Measurements from ENCODE around the gene C9orf43.

C9orf43 gene

GRCh38 chr9:113471143-113471542 lies 60.6 kb downstream of the C9orf43 start:
- H3K4me3 ChIP-seq (replicated peaks; ENCODE audit: low read depth, low read length) = no peak overlapping the region
- H3K36me3 ChIP-seq (ENCODE audit: control insufficient read depth, insufficient read depth, low read length) = no peaks in the 10 kb centered on the region
- TF ChIP-seq CTCF (IDR thresholded peaks at IDR 0.05; ENCODE audit: insufficient read depth, low read length, poor library complexity, severe bottlenecking) = no peak
- no peaks in the 10 kb centered on the region for H3K27me3 ChIP-seq (replicated peaks; ENCODE audit: control insufficient read depth, insufficient read depth, low read length)
- no peak for DNase-seq (ENCODE audit: extremely low read depth, insufficient read length)

GRCh38 chr9:113471566-113471965 lies 61.0 kb downstream of the C9orf43 start:
- no peaks in the 10 kb centered on the region for H3K36me3 ChIP-seq (ENCODE audit: control insufficient read depth, insufficient read depth, low read length)
- no peak for TF ChIP-seq CTCF (IDR thresholded peaks at IDR 0.05; ENCODE audit: insufficient read depth, low read length, poor library complexity, severe bottlenecking)
- no peak for DNase-seq (ENCODE audit: extremely low read depth, insufficient read length)
- no peak overlapping the region for H3K4me3 ChIP-seq (replicated peaks; ENCODE audit: low read depth, low read length)
- H3K27me3 ChIP-seq (replicated peaks; ENCODE audit: control insufficient read depth, insufficient read depth, low read length) = no peaks in the 10 kb centered on the region

GRCh38 chr9:113472199-113472598 lies 61.7 kb downstream of the C9orf43 start:
- no peak for TF ChIP-seq CTCF (IDR thresholded peaks at IDR 0.05; ENCODE audit: insufficient read depth, low read length, poor library complexity, severe bottlenecking)
- DNase-seq (ENCODE audit: extremely low read depth, insufficient read length) = no peak
- no peaks in the 10 kb centered on the region for H3K27me3 ChIP-seq (replicated peaks; ENCODE audit: control insufficient read depth, insufficient read depth, low read length)

DNA sequence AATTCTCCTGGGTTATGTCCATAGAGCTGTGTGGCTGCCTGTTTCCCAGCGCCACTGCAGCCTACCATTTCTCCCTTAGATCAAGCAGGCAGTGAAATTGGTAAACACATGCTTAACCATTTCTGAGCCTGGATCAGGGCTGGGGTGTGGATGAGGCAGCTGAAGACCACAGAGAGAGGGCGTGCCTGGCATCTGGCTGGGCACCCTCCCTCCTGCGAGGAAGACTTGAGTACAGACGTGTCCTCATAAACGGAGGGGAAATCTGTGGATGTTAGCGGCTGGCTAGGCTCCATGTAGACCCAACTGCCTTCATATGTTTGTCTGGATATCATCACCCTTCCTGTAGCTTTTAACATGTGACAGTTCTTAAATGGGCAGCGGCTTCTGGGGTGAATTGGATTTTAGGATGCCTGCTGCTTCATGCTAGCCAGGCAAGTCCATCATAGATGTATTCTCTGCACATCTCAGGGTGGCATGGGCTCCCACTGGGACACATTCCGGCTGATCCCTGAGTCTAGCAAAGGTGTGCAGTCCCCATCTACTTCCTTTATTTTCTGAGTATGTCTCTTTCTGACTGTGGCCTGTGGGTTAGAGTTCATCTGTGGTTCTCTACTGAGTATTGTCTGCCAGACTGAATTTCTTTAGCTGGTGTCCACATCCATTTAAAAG lies 63.9 kb downstream of the C9orf43 start:
- TF ChIP-seq CTCF (IDR thresholded peaks at IDR 0.05; ENCODE audit: insufficient read depth, low read length, poor library complexity, severe bottlenecking) = no peak
- Histone ChIP-seq H3K4me3 (replicated peaks; ENCODE audit: low read depth, low read length) (no peak overlapping the region), H3K27me3 (replicated peaks; ENCODE audit: control insufficient read depth, insufficient read depth, low read length) (no peaks in the 10 kb centered on the region), H3K36me3 (ENCODE audit: control insufficient read depth, insufficient read depth, low read length) (no peaks in the 10 kb centered on the region)
- DNase-seq (ENCODE audit: extremely low read depth, insufficient read length) = no peak

More at GRCh38 chr9:113472199-113472598, 61.7 kb downstream of the C9orf43 start:
- Histone ChIP-seq H3K4me3 (replicated peaks; ENCODE audit: low read depth, low read length) (no peak overlapping the region), H3K36me3 (ENCODE audit: control insufficient read depth, insufficient read depth, low read length) (no peaks in the 10 kb centered on the region)

DNA sequence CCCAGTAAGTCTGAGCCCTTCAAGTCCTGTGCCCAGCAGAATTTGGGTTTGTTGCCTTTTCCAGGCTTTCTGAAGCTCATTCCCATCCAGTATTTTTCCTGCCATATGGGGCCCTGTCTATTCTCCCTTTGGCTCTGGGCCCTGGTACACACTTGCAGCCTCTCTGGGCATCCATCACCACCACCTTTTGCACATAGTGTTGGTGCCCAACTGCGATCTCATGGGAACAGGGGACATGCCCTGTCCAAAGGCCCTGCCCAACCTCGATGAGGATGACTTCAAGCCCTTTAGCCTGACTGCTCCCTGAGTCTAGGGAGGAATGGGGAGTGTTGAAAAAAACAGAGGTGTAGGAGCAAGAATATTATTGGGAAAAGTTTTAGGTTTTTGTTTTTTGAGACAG lies 64.5 kb downstream of the C9orf43 start:
- no peak for DNase-seq (ENCODE audit: extremely low read depth, insufficient read length)
- H3K4me3 ChIP-seq (replicated peaks; ENCODE audit: low read depth, low read length) = no peak overlapping the region
- H3K27me3 ChIP-seq (replicated peaks; ENCODE audit: control insufficient read depth, insufficient read depth, low read length) = no peaks in the 10 kb centered on the region
- no peak for TF ChIP-seq CTCF (IDR thresholded peaks at IDR 0.05; ENCODE audit: insufficient read depth, low read length, poor library complexity, severe bottlenecking)
- no peaks in the 10 kb centered on the region for H3K36me3 ChIP-seq (ENCODE audit: control insufficient read depth, insufficient read depth, low read length)

DNA sequence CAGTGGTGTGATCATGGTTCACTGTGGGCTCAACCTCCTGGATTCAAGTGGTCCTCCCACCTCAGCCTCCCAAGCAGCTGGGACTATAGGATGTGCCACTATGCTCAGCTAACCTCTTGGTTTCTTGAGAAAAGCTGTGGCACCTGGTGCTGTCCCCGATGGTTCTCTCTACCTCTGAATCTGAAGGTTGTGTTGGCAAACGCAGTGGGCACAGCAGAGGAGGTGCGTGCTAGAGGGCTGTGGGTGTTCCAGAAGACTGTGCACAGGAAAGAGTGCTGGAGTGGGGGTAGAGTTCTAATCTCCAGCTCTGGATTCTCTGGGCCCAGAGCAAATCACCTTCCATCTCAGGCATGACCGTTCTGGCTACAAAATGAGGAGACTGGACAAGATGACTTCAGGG lies 65.4 kb downstream of the C9orf43 start:
- no peak for TF ChIP-seq CTCF (IDR thresholded peaks at IDR 0.05; ENCODE audit: insufficient read depth, low read length, poor library complexity, severe bottlenecking)
- Histone ChIP-seq H3K27me3 (replicated peaks; ENCODE audit: control insufficient read depth, insufficient read depth, low read length) (no peaks in the 10 kb centered on the region), H3K36me3 (ENCODE audit: control insufficient read depth, insufficient read depth, low read length) (no peaks in the 10 kb centered on the region), H3K4me3 (replicated peaks; ENCODE audit: low read depth, low read length) (no peak overlapping the region)
- no peak for DNase-seq (ENCODE audit: extremely low read depth, insufficient read length)
